Stimulated activated CD4-positive, alpha-beta T cell treated with anti-CD3 and anti-CD28 coated beads, Interleukin-1b, Interleukin-23, amount 100 ng/mL, for 1 hour (primary cell): Measurements from ENCODE around the gene CHTOP.
"Not testable (repeated sequence)": the region's sequence is repeated elsewhere in the genome, so short reads cannot be mapped to it uniquely, and the experiment has no call there.

Experiments
- DNase-seq, 2 donors: peaks; one replicate each; pipeline ENCODE4 v3.0.0-alpha.2; 2020; ENCODE audit warnings: low read depth in 2 of 2

The CHTOP gene

DNA sequence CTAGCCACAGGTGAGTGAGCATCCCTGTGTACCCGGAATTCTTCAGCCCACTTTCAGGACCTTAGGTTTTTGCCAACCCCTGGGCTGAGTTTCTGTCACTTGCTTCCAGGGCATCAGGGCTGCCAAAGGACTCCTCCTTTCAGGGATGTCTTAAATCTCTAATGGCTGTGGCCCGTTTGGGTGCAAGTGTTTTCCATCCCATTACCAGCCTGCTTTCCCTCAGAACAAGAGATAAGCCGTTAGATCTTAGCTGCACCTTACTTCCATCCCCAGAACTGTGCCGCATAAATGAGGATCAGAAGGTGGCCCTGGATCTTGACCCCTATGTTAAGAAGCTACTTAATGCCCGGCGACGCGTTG, 25.3 kb downstream of the CHTOP start:
- DNase-seq = no peak

DNA sequence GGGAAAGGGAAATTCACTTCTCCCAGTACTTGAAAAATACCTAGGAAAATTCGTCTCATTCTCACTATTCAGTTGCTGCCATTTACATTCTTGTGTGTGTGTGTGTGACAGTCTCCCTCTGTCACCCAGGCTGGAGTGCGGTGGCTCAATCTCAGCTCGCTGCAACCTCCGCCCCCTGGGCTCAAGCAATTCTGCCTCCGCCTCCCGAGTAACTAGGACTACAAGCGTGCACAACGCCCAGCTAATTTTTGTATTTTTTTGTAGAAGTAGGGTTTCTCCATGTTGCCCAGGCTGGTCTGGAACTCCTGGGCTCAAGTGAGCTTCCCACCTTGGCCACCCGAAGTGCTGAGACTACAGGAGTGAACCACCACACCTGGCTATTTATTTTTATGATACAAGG, 25.8 kb downstream of the CHTOP start:
- no peak for DNase-seq

DNA sequence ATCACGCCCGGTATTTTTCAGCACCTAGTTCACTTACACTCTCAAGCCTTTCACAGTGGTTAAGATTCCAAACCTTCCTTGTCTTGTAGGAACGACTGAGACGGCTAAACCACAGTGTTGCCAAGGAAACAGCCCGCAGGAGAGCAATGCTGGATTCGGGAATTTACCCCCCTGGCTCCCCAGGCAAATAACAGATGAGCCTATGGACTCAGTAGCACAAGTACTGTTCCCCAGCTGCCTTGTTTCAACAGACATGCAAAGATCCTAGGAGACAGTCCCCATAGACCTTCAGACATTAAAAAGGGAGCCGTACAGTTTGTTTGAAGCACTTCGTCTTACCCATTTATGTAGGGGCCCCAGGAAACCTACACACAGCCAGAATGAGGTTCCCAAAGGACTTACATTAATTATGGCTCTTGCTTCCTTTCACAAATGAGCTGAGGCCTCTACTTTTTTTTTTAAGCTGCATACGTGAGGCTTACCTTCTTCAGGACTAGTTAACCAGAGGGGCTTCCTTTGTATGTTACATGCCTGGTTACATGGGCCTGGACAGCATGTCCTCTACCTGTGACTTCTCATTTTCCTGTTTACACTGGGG, 27.3 kb downstream of the CHTOP start:
- no peak for DNase-seq

DNA sequence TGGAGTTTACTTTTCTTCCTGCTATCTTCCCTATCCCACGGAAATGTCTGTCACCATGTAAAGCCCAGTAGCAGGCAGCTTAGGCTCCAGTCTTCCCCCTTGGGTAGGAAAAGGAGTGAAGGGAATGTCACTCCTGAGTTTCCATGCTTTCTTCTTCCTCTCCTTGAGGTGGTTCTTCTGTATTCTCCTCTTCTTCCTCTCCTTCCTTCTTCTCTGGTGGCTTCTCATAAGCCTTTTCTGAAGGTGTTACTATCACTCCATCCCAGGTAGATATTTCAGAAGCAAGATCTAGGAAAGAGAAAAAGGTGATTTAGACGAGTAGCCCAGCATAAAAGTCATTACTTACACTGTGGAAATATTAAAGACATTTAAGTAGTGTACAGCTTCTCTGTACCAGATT, 28.4 kb downstream of the CHTOP start:
- DNase-seq = no peak

DNA sequence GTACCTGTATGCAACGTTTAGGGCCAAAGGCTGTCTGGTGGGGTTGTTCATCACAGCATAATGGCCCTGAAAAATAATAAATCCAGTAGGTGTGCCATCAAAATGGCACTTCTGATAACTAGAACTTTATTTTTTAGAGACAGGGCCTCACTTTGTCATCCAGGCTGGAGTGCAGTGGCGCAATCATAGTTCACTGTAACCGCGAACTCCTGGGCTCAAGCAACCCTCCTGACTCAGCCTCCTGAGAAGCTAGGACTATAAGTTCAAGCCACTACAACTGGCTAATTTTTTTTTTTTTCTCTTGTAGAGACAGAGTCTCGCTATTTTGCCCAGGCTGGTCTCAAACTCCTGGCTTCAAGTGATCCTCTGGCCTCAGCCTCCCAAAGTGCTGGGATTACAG, 29.3 kb downstream of the CHTOP start:
- DNase-seq = no peak

DNA sequence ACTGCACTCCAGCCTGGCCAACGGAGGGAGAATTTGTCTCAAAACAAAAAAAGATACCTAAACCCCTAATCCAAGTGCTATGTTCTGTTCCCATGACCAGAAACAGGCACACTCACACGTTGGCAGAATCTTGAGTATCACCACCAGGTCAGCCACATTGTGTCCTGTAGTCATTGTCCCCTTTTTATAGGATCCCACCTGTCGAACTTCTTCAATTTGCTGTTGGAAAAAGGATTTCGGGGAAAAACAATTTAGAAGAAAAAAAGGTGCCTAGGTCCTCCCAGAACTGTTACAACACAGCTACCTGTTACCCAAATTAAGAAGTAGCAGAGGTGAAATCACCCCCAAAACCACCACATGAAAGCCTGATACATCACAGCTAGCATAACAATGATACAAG, 33.6 kb downstream of the CHTOP start:
- no peak for DNase-seq

DNA sequence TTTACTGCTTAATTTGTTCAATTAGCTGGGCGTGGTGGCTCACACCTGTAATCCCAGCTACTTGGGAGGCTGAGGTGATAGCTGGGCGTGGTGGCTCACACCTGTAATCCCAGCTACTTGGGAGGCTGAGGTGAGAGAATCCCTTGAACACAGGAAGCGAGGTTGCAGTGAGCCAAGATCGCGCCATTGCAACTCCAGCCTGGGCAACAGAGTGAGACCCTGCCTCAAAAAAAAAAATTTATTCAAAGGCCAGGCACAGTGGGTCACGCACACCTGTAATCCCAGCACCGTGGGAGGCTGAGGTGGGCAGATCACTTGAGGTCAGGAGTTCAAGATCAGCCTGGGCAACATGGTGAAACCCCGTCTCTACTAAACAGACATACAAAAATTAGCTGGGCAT, 34.8 kb downstream of the CHTOP start:
- DNase-seq = not testable (repeated sequence)

DNA sequence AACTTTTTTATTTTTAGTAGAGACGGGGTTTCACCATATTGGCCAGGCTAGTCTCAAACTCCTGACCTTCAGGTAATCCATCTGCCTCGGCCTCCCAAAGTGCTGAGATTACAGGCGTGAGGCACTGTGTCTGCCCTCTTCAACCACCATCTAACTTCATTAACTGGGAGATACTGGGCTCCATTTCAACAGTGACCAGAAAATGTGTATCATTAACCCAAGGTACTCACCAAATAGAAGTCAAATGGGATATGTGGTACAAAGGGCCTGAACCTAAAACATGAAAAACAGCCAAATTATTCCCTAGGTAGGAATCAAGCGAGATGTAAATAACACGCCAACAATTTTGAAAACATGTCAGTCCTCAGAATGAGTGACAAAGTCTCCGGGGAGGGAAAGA, 35.7 kb downstream of the CHTOP start:
- DNase-seq = no peak

DNA sequence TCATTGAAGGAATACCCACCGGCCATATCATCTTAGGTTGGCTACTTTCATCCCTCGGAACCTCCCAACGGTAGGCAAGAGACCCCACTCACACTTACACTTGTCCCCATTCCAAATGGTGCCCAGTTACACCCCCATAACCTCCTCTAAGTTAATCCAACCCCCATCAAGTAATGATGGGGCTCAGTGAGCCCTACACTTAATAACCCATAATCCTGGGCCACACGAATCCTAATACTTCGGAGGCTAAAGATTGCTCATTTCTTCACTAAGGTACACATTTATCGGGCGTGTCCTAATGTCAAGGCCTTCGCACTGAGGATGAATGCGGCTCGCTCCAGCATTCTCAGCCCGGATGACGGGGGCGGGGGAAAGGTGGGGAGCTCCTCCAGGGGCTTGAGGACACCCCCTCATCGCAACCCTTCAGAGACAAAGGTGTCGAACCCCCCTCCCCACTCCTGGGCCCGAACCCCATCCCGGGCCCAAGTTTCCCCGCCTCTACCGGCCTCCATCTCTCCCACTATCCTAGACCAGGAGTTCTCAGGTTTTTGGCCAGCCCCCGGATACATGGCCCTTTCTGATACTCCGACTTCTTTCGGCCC, 36.5 kb downstream of the CHTOP start:
- DNase-seq = no peak

DNA sequence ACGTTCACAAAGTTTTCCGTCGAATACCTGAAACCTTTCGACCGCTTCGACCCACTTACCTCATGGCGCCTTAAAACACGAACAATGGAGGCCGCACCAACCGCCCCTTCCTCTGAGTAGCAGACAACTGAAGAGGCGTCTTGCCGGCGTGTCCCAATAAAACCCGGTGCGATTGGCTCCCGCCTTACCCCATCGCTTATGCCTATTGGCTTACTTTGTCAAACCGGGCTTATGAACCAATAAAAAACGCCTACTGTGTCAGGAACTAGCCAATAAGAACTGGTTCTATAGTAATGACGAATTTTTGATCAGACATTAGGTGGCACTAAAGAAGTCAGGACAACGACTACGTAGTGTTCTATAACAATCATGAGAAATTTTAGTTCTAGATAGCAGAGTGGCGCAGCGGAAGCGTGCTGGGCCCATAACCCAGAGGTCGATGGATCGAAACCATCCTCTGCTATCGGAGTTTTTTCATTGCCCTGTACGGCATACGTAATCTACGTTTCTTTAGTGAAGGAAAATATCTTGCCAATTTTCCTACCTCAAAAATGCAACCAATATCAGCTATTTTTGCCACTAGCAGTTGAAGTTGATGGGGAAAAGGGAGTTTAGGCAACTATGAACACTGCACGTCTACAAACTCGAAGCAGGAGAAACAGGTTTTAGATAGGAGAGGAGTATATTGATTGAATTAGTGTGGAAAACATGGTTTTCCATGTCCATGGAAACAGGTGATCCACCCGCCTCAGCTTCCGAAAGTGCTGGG, 37.2 kb downstream of the CHTOP start, which contains the start of gene ILF2:
Gene ILF2, minus strand, starts transcription at position 135 of the 769 bp plus-strand sequence. Its CDS starts 71 bp downstream, at position 64.
- DNase-seq = peak; percentile 91 to 94

DNA sequence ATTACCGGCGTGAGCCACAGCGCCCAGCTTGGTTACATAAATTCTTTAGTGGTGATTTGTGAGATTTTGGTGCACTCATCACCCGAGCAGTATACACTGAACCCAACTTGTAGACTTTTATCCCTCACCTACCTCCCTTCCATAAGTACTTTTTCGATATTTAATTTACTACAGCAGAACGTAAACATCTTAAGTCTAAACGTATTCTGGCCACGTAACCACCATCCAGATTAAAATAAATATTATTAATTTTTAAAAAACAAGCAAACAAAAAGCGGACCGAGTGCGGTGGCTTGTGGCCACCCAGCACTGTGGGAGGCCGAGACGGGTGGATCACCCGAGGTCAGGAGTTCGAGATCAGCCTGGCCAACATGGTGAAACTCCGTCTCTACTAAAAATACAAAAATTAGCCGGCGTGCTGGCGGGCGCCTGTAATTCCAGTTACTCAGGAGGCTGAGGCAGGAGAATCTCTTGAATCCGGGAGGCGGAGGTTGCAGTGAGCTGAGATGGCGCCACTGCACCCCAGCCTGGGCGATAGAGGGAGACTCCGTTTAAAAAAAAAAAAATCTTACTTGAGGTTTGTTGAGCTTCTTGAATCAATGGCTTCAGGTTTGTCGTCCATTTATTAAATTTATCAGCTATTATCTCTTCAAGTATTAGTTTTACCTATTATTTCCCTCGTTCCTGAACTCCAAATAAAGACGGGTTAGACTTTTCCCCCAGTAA, 37.9 kb downstream of the CHTOP start:
- not testable (repeated sequence) for DNase-seq

DNA sequence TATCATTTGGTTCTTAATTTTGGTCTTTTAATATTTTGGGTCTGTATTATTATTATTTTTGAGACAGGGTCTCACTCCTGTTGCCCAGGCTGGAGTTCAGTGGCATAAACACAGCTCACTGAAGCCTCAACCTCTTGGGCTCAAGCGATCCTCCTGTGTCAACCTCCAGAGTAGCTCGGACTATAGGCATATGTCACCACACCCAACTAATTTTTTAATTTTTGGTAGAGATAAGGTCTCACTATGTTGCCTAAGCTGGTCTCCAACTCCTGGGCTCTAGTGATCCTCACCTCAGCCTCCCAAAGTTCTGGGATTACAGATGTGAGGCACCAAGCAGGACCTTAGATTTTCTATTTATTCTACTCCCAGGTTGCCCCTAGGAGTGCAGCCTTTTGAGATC, 39.6 kb downstream of the CHTOP start:
- no peak for DNase-seq

DNA sequence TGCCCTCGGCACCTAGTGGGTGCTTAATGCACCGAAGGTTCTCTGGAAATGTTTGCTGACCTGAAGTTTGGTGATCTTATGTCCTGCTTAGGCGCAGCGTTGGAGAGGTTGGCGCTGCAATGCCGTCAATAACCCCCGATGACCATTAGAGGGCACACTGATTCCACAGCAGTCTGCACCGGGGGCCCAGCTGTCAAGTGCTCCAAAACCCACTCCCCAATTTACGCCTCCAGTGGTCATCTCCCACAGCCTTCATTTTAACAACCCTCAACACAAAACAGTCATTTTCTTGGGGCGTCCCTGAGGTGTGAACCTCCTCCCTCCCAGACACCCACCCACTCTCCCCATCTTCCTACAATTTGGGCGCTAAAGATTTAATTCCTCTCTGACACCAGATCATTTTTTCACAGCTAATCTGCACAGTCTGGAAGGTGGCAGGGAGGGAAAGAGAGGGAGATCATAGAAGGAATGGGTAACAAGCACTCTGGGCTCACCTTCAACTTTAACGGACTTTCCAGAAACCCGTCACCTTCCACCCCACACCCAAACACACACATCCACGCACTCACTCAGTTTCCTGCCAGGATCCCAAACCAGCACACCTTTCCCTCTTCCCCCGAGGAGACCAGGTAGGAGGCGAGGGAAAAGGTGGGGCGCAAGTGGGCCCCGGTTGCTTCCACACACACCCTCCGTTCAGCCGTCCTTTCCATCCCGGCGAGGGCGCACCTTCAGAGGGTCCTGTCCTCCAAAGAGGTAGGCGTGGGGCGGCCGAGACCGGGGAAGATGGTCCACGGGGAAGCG, 44.1 kb downstream of the CHTOP start:
- DNase-seq = no peak

DNA sequence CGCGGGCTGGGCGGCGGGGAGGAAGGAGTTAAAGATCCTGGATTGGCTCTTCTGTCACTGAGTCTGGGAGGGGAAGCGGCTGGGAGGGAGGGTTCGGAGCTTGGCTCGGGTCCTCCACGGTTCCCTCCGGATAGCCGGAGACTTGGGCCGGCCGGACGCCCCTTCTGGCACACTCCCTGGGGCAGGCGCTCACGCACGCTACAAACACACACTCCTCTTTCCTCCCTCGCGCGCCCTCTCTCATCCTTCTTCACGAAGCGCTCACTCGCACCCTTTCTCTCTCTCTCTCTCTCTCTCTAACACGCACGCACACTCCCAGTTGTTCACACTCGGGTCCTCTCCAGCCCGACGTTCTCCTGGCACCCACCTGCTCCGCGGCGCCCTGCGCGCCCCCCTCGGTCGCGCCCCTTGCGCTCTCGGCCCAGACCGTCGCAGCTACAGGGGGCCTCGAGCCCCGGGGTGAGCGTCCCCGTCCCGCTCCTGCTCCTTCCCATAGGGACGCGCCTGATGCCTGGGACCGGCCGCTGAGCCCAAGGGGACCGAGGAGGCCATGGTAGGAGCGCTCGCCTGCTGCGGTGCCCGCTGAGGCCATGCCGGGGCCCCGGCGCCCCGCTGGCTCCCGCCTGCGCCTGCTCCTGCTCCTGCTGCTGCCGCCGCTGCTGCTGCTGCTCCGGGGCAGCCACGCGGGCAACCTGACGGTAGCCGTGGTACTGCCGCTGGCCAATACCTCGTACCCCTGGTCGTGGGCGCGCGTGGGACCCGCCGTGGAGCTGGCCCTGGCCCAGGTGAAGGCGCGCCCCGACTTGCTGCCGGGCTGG, 44.9 kb downstream of the CHTOP start, which contains the start of gene NPR1:
Gene NPR1, plus strand, starts transcription at position 170 of the 818 bp plus-strand sequence. Its CDS starts 421 bp downstream, at position 591.
- no peak for DNase-seq

DNA sequence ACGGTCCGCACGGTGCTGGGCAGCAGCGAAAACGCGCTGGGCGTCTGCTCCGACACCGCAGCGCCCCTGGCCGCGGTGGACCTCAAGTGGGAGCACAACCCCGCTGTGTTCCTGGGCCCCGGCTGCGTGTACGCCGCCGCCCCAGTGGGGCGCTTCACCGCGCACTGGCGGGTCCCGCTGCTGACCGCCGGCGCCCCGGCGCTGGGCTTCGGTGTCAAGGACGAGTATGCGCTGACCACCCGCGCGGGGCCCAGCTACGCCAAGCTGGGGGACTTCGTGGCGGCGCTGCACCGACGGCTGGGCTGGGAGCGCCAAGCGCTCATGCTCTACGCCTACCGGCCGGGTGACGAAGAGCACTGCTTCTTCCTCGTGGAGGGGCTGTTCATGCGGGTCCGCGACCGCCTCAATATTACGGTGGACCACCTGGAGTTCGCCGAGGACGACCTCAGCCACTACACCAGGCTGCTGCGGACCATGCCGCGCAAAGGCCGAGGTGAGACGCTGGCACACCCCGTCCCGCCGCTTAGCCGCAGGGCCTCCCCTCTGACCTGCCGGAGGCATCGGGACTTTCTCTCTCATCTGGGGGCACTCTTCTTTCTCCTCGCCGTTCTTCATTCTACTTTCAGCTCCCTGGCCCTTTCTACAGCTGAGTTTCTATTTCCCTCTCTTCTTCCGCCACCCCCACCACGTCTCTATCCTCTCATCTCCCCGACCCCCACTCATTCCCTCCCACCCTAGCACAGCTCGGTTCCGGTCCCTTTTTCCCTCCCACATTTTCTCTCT, 45.7 kb downstream of the CHTOP start:
- no peak for DNase-seq

DNA sequence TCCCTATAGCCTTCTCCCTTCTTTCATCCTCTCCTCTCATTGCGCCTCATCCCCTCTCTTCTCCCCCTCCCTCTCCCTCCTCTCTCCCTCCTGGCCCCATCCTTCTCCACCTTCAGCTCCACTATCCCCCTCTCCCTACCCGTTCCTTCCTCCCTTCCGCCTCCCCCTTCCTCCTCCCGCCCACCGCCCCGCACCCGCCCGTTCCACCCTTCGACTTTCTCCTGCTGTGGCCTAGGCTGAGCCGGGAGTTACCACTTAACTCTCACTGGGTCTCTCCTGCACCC, 46.2 kb downstream of the CHTOP start:
- no peak for DNase-seq

DNA sequence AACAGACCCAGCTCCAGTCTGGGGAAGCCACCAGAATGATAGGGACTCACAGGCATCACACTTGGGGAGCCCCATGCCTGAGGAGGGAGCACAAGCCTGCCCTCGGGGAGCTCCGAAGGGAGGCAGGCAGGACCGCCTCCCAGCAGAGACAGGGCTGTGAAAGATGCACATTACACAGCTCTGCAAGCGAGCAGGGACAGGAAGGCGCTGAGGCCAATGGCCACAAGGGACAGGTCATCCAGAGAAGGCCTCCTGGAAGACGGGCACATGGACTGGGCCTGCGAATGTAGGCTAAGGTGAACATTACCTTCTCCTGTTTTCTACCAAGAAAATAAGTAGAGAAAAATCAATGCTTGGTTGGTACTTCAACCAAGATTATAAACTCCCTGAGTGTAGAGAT, 48.9 kb downstream of the CHTOP start:
- DNase-seq = no peak

DNA sequence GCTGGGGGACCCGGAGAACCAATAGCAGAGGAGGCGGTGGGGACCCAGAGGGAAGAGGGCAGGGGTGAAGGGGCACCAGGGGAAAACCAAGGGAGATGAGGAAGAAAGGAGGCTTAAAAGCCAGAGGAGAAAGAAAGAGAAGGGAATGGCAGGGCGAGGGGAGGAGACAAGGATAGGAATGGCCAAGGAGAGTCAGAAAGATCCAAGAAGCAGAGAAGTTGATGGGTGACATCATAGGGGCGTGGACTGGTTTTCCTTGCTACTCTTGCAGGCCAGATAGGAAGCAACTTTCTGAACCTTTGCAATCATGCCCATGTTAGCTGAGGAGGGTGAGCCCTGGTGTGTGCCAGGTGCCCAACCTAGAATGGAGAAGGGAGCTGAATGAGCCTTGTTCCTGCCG, 50.0 kb downstream of the CHTOP start:
- no peak for DNase-seq

DNA sequence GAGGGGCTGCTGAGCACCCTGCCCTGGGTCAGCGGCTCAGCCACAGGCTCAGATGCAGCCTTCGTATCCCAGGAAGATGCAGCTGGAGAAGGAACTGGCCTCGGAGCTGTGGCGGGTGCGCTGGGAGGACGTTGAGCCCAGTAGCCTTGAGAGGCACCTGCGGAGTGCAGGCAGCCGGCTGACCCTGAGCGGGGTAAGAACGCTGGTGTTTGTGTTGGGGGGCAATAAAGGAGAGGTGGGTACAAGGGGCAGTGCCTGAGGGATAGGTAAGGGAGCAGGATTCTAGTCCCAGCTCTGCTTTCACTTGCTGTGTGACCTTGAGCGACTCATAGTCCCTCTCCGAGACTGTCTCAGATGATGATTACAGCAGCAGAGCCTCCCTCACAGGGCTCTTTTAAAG, 51.0 kb downstream of the CHTOP start:
- no peak for DNase-seq
